Psoas muscle (tissue), 8 donors: Measurements from ENCODE around the gene PI4KA. TPM values are rescaled to one million over a fixed set of nuclear protein-coding genes. Genes with fewer than 3 reads are reported as not detected.

Experiments
- ATAC-seq, 4 donors: fragments of 200-7000 bp; cut with Tn5 transposase; one replicate each; pipeline ENCODE4 v1.9.1; 2020; ENCODE audit warnings: moderate library complexity in 3 of 4, mild to moderate bottlenecking in 2 of 4
- DNase-seq, 2 donors: peaks; one replicate each; pipeline ENCODE4 v3.0.0-alpha.2; 2020
- H3K27ac ChIP-seq: fragments of 200-600 bp; one replicate; pipeline ENCODE4 v1.8.0; 2022
- H3K27me3 ChIP-seq, 3 donors: fragments of 200-600 bp in 1 of 3; one replicate each; pipeline versions ENCODE4 v1.6.1 to v1.8.0; 2013 to 2022; ENCODE audit warnings: low read length in 2 of 3, mild to moderate bottlenecking in 2 of 3, moderate library complexity in 1 of 3; ENCODE audit not compliant: insufficient read depth in 3 of 3
- H3K36me3 ChIP-seq, 2 donors: fragments of 200-600 bp in 1 of 2; one replicate each; pipeline versions ENCODE4 v1.6.1 to v1.8.0; 2013 to 2022; ENCODE audit warnings: low read depth in 1 of 2, mild to moderate bottlenecking in 1 of 2, moderate library complexity in 1 of 2; ENCODE audit not compliant: insufficient read depth in 1 of 2
- H3K4me1 ChIP-seq: fragments of 200-600 bp; one replicate; pipeline ENCODE4 v1.8.0; 2022
- H3K4me3 ChIP-seq: fragments of 200-600 bp; one replicate; pipeline ENCODE4 v1.8.0; 2022; ENCODE audit warnings: mild to moderate bottlenecking
- H3K9me3 ChIP-seq: fragments of 200-600 bp; one replicate; pipeline ENCODE4 v1.8.0; 2022
- WGBS, 3 donors: extraction: QIAGEN DNeasy Blood & Tissue Kit; methylation state at CpG; one replicate each; pipeline versions ENCODE4 v1.1.6 to v1.1.7; 2013; 5-methylcytosine and 5-hydroxymethylcytosine counted together
- intact Hi-C, 2 donors: fragments of 100-400 bp; cut with DNase I; formaldehyde crosslinking; loops; one replicate each; pipeline versions ENCODE4 v1.11.0 to v1.14.2; 2022
- polyA plus RNA-seq, 3 donors: library from polyadenylated mRNA; stranded (reverse); fragments of 200-250 nt; gene quantifications; one replicate each; pipeline ENCODE4 v1.2.3, GENCODE V29; 2013
- total RNA-seq, 4 donors: library from RNA; stranded (reverse); fragmentation: NEBNext Ultra II Directional in 2 of 4; extraction: Animal tissue kit (Norgen Biotek cat#: 25700) in 2 of 4; gene quantifications; one replicate each; pipeline versions ENCODE4 v1.2.1 to v1.2.4, GENCODE V29; 2021 to 2023
- TF ChIP-seq, protein P1 (sequence below): fragments of 200-600 bp; IDR thresholded peaks from one replicate; pipeline ENCODE4 v1.8.0; 2022; ENCODE audit warnings: antibody characterized with exemption
- donor health status: healthy with polysubstance abuse.
- donor health status: DM: no; HTN: no; CAD: no; lungs with moderate emphysema.
- donor health status: Bipolar disorder and iron deficiency.
- donor health status: healthy.
- donor health status: DM: yes; HTN: yes; CAD: no.
- donor health status: DM: no; HTN: no; CAD: no.
- donor health status: DM: no; HTN: no; CAD: no.
- donor health status: DM: yes; HTN: yes; CAD: no.

Gene PI4KA
- total and polyA plus RNA-seq, 7 donors, result 22.7 to 52.6 (median 41.0) TPM

DNA sequence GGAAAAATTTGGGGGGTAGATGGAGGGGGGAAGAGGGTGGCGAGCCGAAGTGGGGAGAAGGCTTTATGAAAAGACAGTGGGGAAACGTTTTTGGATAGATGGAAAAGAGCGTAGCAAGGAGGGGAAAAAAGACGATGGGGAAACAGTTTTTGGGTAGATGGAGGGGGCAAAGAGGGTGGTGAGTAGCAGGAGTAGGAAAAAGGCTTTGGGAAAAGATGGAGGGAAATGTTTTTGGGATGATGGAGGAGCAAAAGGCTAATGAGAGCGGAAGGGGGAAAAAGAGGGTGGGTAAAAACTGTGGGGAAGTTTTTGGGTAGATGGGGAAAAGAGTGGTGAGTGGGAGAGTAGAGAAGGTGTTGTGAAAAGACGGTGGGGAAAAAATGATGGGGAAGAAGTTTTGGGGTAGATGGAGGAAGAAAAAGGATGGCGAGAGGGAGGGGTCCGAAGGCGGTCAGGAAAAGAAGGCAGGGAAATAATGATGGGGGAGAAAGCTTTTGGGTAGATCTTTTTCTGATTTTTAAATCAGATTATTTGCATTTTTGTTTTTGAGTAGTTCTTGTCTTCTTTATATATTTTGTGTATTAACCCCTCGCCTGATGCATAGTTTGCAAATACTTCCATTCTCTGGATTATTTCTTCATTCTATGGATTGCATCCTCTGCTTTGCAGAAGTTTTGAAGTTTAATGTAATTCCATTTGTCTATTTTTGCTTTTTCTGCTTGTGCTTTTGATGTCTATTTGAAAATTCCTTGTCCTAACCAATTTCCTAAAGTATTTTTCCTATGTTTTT lies 200.0 kb downstream of the PI4KA start:
- intact Hi-C loops, result no loop called here
- no peak overlapping the region for H3K4me3 ChIP-seq
- H3K27ac ChIP-seq, result no peak overlapping the region
- H3K9me3 ChIP-seq, result no peaks in the 10 kb centered on the region
- no peaks in the 10 kb centered on the region for H3K27me3 ChIP-seq
- DNase-seq (no peak), ATAC-seq (no peak)
- peaks cover 9% of the 10 kb centered on the region for H3K4me1 ChIP-seq
- 69 to 78% (median 78%) methylated on average over 11 of the region's 11 CpGs for WGBS, 3 donors
- TF ChIP-seq, protein P1, sequence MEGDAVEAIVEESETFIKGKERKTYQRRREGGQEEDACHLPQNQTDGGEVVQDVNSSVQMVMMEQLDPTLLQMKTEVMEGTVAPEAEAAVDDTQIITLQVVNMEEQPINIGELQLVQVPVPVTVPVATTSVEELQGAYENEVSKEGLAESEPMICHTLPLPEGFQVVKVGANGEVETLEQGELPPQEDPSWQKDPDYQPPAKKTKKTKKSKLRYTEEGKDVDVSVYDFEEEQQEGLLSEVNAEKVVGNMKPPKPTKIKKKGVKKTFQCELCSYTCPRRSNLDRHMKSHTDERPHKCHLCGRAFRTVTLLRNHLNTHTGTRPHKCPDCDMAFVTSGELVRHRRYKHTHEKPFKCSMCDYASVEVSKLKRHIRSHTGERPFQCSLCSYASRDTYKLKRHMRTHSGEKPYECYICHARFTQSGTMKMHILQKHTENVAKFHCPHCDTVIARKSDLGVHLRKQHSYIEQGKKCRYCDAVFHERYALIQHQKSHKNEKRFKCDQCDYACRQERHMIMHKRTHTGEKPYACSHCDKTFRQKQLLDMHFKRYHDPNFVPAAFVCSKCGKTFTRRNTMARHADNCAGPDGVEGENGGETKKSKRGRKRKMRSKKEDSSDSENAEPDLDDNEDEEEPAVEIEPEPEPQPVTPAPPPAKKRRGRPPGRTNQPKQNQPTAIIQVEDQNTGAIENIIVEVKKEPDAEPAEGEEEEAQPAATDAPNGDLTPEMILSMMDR, result no peak
- H3K36me3 ChIP-seq, result no peaks in the 10 kb centered on the region

DNA sequence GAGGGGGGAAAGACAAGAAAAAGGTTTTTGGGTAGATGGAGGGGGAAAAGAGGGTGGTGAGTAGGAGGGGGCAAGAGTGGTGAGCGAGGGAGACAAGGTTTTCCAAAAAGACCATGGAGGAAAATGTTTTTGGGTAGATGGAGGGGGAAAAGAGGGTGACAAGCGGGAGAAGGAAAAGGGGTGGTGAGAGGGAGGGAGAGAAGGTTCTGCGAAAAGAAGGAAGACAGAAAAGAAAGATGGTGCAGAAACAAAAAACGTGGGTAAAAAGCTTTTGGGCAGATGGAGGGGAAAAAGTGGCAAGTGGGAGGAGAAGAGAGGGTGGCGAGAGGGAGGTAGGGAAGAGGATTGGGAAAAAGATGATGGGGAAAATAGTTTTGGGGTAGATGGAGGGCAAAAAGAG lies 200.6 kb downstream of the PI4KA start:
- Histone ChIP-seq H3K36me3 (no peaks in the 10 kb centered on the region), H3K4me3 (no peak overlapping the region), H3K27ac (no peak overlapping the region), H3K27me3 (no peaks in the 10 kb centered on the region), H3K4me1 (peaks cover 9% of the 10 kb centered on the region), H3K9me3 (no peaks in the 10 kb centered on the region)
- WGBS, 3 donors, result 69% methylated on average over 5 of the region's 5 CpGs
- intact Hi-C loops, result no loop called here
- DNase-seq, result no peak
- no peak for ATAC-seq
- TF ChIP-seq, protein P1, result no peak

Other genes with a start within 250 kb of the PI4KA start
- gene SERPIND1, start 84.7 kb downstream of the PI4KA start, total RNA-seq, result not detected
- under 1 TPM; 0.03 to 0.12 (median 0.07) TPM for gene SERPIND1, start 84.7 kb downstream of the PI4KA start, polyA plus RNA-seq
- gene SNAP29, start 196 bp upstream of the PI4KA start, total RNA-seq, result 10 to 100 TPM; 23.0 to 46.3 (median 26.2) TPM
- gene SNAP29, start 196 bp upstream of the PI4KA start, polyA plus RNA-seq, result 10 to 100 TPM; 19.1 to 37.7 (median 28.1) TPM
- 10 to 100 TPM; 66.0 to 81.0 (median 73.4) TPM for gene CRKL, start 58.6 kb upstream of the PI4KA start, total RNA-seq
- 10 to 100 TPM; 29.7 to 94.7 (median 49.8) TPM for gene CRKL, start 58.6 kb upstream of the PI4KA start, polyA plus RNA-seq
- under 1 TPM; 0.25 to 0.74 (median 0.49) TPM for gene AIFM3, start 108.4 kb upstream of the PI4KA start, total RNA-seq
- gene AIFM3, start 108.4 kb upstream of the PI4KA start, polyA plus RNA-seq, result under 1 TPM; 0.30 to 0.77 (median 0.53) TPM
- gene LZTR1, start 123.5 kb upstream of the PI4KA start, total RNA-seq, result 10 to 100 TPM; 23.4 to 37.1 (median 29.8) TPM
- gene LZTR1, start 123.5 kb upstream of the PI4KA start, polyA plus RNA-seq, result 10 to 100 TPM; 17.1 to 30.8 (median 22.5) TPM
- 10 to 100 TPM; 25.2 to 39.2 (median 28.6) TPM for gene THAP7, start 143.3 kb upstream of the PI4KA start, total RNA-seq
- gene THAP7, start 143.3 kb upstream of the PI4KA start, polyA plus RNA-seq, result 10 to 100 TPM; 48.9 to 67.5 (median 52.0) TPM
- gene P2RX6, start 156.4 kb upstream of the PI4KA start, total RNA-seq, result 10 to 100 TPM; 23.7 to 47.7 (median 36.1) TPM
- 10 to 100 TPM; 11.3 to 40.4 (median 26.2) TPM for gene P2RX6, start 156.4 kb upstream of the PI4KA start, polyA plus RNA-seq
- gene SLC7A4, start 173.8 kb upstream of the PI4KA start, total RNA-seq, result under 1 TPM in 1 of 4 donors, not detected in 3; 0.08 TPM
- gene SLC7A4, start 173.8 kb upstream of the PI4KA start, polyA plus RNA-seq, result under 1 TPM in 2 of 3 donors, not detected in 1; 0.10 to 0.87 TPM
- under 1 TPM in 2 of 4 donors, not detected in 2; 0.22 to 0.30 TPM for gene LRRC74B, start 187.1 kb upstream of the PI4KA start, total RNA-seq
- gene LRRC74B, start 187.1 kb upstream of the PI4KA start, polyA plus RNA-seq, result under 1 TPM in 1 of 3 donors, not detected in 2; 0.51 TPM